ENCODE measurements around the gene CPNE7.

CPNE7 gene

GRCh38 chr16:89605186-89605970, 29.8 kb downstream of the CPNE7 start:
- DNase-seq (ENCODE audit: low read depth): no peak

- no peak for DNase-seq (ENCODE audit: low read depth)
These were observed 30.4 kb downstream of the CPNE7 start for GRCh38 chr16:89606006-89606405.

GRCh38 chr16:89607453-89607852, 31.9 kb downstream of the CPNE7 start:
- DNase-seq (ENCODE audit: low read depth): no peak

GRCh38 chr16:89607937-89608740, 32.6 kb downstream of the CPNE7 start:
- no peak for DNase-seq (ENCODE audit: low read depth)

- no peak for DNase-seq (ENCODE audit: low read depth)
These were observed 34.5 kb downstream of the CPNE7 start for GRCh38 chr16:89610108-89610453.

GRCh38 chr16:89612415-89613166, 37.0 kb downstream of the CPNE7 start:
- no peak for DNase-seq (ENCODE audit: low read depth)

GRCh38 chr16:89613231-89613953, 37.8 kb downstream of the CPNE7 start, which contains the start of gene DPEP1:
DPEP1 (plus strand) TSS chr16:89613642; CDS start chr16:89630411, 16,769 bp downstream.
- DNase-seq (ENCODE audit: low read depth): no peak

GRCh38 chr16:89613954-89614459, 38.4 kb downstream of the CPNE7 start:
- DNase-seq (ENCODE audit: low read depth): no peak

GRCh38 chr16:89615176-89615575, 39.6 kb downstream of the CPNE7 start:
- DNase-seq (ENCODE audit: low read depth): no peak

GRCh38 chr16:89615596-89616090, 40.1 kb downstream of the CPNE7 start:
- peak; percentile 47 for DNase-seq (ENCODE audit: low read depth)

- no peak for DNase-seq (ENCODE audit: low read depth)
These were observed 41.1 kb downstream of the CPNE7 start for GRCh38 chr16:89616623-89617022.

GRCh38 chr16:89617036-89617435, 41.5 kb downstream of the CPNE7 start:
- no peak for DNase-seq (ENCODE audit: low read depth)

- peak; percentile 30 for DNase-seq (ENCODE audit: low read depth)
These were observed 42.8 kb downstream of the CPNE7 start for GRCh38 chr16:89618109-89618998.

GRCh38 chr16:89619840-89620239, 44.3 kb downstream of the CPNE7 start:
- no peak for DNase-seq (ENCODE audit: low read depth)

GRCh38 chr16:89620406-89620841, 44.9 kb downstream of the CPNE7 start:
- no peak for DNase-seq (ENCODE audit: low read depth)

- no peak for DNase-seq (ENCODE audit: low read depth)
These were observed 45.7 kb downstream of the CPNE7 start for GRCh38 chr16:89621136-89621697.

- DNase-seq (ENCODE audit: low read depth): no peak
These were observed 46.3 kb downstream of the CPNE7 start for GRCh38 chr16:89621698-89622409.

- DNase-seq (ENCODE audit: low read depth): no peak
These were observed 48.1 kb downstream of the CPNE7 start for GRCh38 chr16:89623511-89624261.

Measured in ELR (cell line).